Measurements from ENCODE around the gene LLCFC1. TPM values are rescaled to one million over a fixed set of nuclear protein-coding genes. Genes with fewer than 3 reads are reported as not detected.

The LLCFC1 gene
- total and polyA plus RNA-seq, 2 experiments from 2014 or later, result not detected

DNA sequence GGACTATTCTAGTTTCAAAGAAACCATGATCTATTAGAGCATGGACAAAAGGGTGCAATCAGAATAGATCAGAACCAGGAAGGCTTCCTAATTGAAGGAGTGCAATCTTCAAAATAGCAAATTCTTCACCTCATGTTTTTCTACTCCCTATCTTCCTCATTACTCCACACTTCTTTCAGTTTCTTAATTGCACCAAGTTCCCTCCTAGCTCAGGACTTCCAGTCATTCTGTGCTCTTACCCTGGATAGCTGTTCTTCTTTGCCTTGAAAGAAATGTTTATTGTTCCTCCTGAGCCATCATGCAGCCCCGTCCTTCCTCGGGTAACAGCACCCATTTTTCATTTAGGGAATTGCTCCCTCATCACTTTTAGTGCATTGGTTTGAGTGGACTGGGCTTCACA is 28.8 kb upstream of the LLCFC1 start:
- peaks cover 2% of the 10 kb centered on the region; the same call in 1 of the 3 replicates for H3K4me1 Mint-ChIP-seq
- no peak for ATAC-seq
- no peak overlapping the region for H3K4me3 Mint-ChIP-seq

More for the DNA sequence above, 28.8 kb upstream of the LLCFC1 start:
- peaks cover 5% of the 10 kb centered on the region; the same call in 2 of the 3 replicates for H3K36me3 Mint-ChIP-seq (ENCODE audit: low read depth)
- Histone ChIP-seq H3F3A (replicated peaks; ENCODE audit: low read depth) (no peaks in the 10 kb centered on the region), H3K27me3 (ENCODE audit: insufficient read depth) (no peaks in the 10 kb centered on the region), H3K9me2 (ENCODE audit: insufficient read depth) (peaks cover 14% of the 10 kb centered on the region), H2AFZ (no peak overlapping the region), H3K79me2 (replicated peaks; ENCODE audit: insufficient read depth) (no peaks in the 10 kb centered on the region), H3K4me3 (no peak overlapping the region), H3K4me2 (no peak overlapping the region), H4K20me1 (replicated peaks; ENCODE audit: insufficient read depth) (no peaks in the 10 kb centered on the region), H3K27ac (ENCODE audit: low read depth) (no peak overlapping the region), H3K36me3 (ENCODE audit: insufficient read depth) (no peaks in the 10 kb centered on the region), H3K4me1 (ENCODE audit: insufficient read depth) (no peaks in the 10 kb centered on the region)
- DNase-seq (ENCODE audit: low spot score), result no peak
- no peak overlapping the region for H3K27ac Mint-ChIP-seq
- TF ChIP-seq ZNF331 (CRISPR knock-in tag; IDR thresholded peaks at IDR 0.05; ENCODE audit: low read depth) (no peak), ZNF114 (CRISPR knock-in tag; IDR thresholded peaks at IDR 0.05) (no peak), POLR2AphosphoS5 (IDR thresholded peaks at IDR 0.05; ENCODE audit: low read depth) (no peak), EZH2phosphoT487 (IDR thresholded peaks at IDR 0.05; ENCODE audit: unreplicated experiment) (no peak), CREB1 (CRISPR knock-in tag; IDR thresholded peaks at IDR 0.05; ENCODE audit: low read depth) (no peak), STAT1 (IDR thresholded peaks at IDR 0.05; ENCODE audit: unreplicated experiment) (no peak), JUNB (IDR thresholded peaks at IDR 0.05; ENCODE audit: unreplicated experiment) (no peak), NANOG (IDR thresholded peaks at IDR 0.05; ENCODE audit: borderline replicate concordance) (no peak), EZH2 (IDR thresholded peaks at IDR 0.05; ENCODE audit: low read depth, unreplicated experiment) (no peak)
- TF ChIP-seq, protein P1, sequence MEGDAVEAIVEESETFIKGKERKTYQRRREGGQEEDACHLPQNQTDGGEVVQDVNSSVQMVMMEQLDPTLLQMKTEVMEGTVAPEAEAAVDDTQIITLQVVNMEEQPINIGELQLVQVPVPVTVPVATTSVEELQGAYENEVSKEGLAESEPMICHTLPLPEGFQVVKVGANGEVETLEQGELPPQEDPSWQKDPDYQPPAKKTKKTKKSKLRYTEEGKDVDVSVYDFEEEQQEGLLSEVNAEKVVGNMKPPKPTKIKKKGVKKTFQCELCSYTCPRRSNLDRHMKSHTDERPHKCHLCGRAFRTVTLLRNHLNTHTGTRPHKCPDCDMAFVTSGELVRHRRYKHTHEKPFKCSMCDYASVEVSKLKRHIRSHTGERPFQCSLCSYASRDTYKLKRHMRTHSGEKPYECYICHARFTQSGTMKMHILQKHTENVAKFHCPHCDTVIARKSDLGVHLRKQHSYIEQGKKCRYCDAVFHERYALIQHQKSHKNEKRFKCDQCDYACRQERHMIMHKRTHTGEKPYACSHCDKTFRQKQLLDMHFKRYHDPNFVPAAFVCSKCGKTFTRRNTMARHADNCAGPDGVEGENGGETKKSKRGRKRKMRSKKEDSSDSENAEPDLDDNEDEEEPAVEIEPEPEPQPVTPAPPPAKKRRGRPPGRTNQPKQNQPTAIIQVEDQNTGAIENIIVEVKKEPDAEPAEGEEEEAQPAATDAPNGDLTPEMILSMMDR (conservative IDR thresholded peaks at IDR 0.05; ENCODE audit: low read depth in 2 of 2), result no peak
- TF ChIP-seq, protein P2, sequence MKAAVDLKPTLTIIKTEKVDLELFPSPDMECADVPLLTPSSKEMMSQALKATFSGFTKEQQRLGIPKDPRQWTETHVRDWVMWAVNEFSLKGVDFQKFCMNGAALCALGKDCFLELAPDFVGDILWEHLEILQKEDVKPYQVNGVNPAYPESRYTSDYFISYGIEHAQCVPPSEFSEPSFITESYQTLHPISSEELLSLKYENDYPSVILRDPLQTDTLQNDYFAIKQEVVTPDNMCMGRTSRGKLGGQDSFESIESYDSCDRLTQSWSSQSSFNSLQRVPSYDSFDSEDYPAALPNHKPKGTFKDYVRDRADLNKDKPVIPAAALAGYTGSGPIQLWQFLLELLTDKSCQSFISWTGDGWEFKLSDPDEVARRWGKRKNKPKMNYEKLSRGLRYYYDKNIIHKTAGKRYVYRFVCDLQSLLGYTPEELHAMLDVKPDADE (IDR thresholded peaks at IDR 0.05), result no peak
- TF ChIP-seq, protein P3, sequence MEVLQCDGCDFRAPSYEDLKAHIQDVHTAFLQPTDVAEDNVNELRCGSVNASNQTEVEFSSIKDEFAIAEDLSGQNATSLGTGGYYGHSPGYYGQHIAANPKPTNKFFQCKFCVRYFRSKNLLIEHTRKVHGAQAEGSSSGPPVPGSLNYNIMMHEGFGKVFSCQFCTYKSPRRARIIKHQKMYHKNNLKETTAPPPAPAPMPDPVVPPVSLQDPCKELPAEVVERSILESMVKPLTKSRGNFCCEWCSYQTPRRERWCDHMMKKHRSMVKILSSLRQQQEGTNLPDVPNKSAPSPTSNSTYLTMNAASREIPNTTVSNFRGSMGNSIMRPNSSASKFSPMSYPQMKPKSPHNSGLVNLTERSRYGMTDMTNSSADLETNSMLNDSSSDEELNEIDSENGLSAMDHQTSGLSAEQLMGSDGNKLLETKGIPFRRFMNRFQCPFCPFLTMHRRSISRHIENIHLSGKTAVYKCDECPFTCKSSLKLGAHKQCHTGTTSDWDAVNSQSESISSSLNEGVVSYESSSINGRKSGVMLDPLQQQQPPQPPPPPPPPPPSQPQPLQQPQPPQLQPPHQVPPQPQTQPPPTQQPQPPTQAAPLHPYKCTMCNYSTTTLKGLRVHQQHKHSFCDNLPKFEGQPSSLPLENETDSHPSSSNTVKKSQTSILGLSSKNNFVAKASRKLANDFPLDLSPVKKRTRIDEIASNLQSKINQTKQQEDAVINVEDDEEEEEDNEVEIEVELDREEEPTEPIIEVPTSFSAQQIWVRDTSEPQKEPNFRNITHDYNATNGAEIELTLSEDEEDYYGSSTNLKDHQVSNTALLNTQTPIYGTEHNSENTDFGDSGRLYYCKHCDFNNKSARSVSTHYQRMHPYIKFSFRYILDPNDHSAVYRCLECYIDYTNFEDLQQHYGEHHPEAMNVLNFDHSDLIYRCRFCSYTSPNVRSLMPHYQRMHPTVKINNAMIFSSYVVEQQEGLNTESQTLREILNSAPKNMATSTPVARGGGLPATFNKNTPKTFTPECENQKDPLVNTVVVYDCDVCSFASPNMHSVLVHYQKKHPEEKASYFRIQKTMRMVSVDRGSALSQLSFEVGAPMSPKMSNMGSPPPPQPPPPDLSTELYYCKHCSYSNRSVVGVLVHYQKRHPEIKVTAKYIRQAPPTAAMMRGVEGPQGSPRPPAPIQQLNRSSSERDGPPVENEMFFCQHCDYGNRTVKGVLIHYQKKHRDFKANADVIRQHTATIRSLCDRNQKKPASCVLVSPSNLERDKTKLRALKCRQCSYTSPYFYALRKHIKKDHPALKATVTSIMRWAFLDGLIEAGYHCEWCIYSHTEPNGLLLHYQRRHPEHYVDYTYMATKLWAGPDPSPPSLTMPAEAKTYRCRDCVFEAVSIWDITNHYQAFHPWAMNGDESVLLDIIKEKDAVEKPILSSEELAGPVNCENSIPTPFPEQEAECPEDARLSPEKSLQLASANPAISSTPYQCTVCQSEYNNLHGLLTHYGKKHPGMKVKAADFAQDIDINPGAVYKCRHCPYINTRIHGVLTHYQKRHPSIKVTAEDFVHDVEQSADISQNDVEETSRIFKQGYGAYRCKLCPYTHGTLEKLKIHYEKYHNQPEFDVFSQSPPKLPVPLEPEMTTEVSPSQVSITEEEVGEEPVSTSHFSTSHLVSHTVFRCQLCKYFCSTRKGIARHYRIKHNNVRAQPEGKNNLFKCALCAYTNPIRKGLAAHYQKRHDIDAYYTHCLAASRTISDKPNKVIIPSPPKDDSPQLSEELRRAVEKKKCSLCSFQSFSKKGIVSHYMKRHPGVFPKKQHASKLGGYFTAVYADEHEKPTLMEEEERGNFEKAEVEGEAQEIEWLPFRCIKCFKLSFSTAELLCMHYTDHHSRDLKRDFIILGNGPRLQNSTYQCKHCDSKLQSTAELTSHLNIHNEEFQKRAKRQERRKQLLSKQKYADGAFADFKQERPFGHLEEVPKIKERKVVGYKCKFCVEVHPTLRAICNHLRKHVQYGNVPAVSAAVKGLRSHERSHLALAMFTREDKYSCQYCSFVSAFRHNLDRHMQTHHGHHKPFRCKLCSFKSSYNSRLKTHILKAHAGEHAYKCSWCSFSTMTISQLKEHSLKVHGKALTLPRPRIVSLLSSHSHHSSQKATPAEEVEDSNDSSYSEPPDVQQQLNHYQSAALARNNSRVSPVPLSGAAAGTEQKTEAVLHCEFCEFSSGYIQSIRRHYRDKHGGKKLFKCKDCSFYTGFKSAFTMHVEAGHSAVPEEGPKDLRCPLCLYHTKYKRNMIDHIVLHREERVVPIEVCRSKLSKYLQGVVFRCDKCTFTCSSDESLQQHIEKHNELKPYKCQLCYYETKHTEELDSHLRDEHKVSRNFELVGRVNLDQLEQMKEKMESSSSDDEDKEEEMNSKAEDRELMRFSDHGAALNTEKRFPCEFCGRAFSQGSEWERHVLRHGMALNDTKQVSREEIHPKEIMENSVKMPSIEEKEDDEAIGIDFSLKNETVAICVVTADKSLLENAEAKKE (CRISPR knock-in tag; IDR thresholded peaks at IDR 0.05), result no peak
- TF ChIP-seq, protein P4, sequence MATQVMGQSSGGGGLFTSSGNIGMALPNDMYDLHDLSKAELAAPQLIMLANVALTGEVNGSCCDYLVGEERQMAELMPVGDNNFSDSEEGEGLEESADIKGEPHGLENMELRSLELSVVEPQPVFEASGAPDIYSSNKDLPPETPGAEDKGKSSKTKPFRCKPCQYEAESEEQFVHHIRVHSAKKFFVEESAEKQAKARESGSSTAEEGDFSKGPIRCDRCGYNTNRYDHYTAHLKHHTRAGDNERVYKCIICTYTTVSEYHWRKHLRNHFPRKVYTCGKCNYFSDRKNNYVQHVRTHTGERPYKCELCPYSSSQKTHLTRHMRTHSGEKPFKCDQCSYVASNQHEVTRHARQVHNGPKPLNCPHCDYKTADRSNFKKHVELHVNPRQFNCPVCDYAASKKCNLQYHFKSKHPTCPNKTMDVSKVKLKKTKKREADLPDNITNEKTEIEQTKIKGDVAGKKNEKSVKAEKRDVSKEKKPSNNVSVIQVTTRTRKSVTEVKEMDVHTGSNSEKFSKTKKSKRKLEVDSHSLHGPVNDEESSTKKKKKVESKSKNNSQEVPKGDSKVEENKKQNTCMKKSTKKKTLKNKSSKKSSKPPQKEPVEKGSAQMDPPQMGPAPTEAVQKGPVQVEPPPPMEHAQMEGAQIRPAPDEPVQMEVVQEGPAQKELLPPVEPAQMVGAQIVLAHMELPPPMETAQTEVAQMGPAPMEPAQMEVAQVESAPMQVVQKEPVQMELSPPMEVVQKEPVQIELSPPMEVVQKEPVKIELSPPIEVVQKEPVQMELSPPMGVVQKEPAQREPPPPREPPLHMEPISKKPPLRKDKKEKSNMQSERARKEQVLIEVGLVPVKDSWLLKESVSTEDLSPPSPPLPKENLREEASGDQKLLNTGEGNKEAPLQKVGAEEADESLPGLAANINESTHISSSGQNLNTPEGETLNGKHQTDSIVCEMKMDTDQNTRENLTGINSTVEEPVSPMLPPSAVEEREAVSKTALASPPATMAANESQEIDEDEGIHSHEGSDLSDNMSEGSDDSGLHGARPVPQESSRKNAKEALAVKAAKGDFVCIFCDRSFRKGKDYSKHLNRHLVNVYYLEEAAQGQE (IDR thresholded peaks at IDR 0.05; ENCODE audit: unreplicated experiment), result no peak
- H3K9me3 Mint-ChIP-seq, result peaks cover 17% of the 10 kb centered on the region
- H3K27me3 Mint-ChIP-seq (ENCODE audit: insufficient read depth, low read depth, poor library complexity), result peaks cover 8% of the 10 kb centered on the region

All from GM23338 (cell line).